GM18502 (cell line): Measurements from ENCODE around the gene CDH7.

Experiments used
- ATAC-seq: cut with Tn5 transposase; IDR thresholded peaks from one replicate; pipeline ENCODE4 v1.9.1; 2021; ENCODE audit warnings: mild to moderate bottlenecking; ENCODE audit not compliant: unreplicated experiment, poor library complexity

Gene CDH7, protein sequence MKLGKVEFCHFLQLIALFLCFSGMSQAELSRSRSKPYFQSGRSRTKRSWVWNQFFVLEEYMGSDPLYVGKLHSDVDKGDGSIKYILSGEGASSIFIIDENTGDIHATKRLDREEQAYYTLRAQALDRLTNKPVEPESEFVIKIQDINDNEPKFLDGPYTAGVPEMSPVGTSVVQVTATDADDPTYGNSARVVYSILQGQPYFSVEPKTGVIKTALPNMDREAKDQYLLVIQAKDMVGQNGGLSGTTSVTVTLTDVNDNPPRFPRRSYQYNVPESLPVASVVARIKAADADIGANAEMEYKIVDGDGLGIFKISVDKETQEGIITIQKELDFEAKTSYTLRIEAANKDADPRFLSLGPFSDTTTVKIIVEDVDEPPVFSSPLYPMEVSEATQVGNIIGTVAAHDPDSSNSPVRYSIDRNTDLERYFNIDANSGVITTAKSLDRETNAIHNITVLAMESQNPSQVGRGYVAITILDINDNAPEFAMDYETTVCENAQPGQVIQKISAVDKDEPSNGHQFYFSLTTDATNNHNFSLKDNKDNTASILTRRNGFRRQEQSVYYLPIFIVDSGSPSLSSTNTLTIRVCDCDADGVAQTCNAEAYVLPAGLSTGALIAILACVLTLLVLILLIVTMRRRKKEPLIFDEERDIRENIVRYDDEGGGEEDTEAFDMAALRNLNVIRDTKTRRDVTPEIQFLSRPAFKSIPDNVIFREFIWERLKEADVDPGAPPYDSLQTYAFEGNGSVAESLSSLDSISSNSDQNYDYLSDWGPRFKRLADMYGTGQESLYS

DNA sequence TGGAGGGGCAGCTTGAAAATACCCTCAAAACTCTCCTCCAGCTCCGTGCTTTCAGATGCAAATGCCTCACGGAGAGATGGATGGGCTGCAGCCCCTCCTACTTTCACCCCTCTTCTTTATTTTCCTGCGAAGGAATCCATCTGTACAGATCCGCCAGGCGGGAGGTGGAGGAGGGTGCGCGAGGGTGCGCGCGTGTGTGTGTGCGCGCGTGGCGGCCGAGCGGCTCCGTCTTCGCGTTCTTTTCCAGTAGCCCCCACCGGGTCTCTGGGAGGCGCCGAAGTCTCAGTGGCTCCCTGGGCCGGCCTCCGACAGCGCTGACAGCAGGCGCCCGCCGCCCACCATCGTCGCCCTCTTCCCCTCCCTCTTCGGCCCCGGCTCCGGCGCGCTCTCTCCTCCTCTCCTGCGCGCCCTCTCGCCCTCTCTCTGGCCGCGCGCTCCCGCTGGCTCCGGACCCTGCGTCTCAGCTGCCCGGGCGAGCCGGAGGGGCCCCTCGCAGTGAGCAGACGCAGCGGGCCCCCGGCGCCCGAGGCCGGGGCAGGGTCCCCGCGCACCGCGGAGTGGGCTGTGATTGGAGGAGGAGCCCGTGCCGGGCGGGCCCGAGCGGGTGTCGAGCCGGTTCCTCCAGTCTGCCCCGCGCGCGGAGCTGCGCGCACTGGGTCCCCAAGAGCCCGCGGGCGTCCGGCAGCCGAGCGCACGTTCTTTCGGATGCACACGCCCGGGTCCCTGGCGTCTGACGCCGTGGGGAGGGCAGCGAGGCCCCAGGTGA, at the start of gene CDH7:
TSS of gene CDH7 (plus strand) at position 624 of the 766 bp plus-strand sequence. CDS start 11,831 bp downstream, outside the sequence.
- ATAC-seq, result no peak

DNA sequence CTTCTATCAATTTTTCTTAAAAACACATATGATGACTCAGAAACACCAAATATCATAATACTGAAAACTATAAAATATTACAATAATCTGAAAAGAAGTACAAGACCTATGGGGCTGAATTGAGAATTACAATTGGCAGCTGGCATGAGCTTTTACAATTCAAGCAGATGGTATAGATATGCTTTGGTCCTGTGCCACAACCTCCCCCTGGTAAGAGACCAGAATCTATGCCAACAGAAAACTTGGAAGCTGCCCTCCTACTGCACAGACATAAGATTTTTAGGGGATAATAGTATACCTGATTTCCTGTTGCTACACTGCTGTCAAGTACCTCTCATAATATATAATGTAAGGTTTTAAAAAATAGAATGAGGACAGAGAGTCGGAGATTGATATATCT, 46.8 kb upstream of the CDH7 start:
- ATAC-seq, result no peak

DNA sequence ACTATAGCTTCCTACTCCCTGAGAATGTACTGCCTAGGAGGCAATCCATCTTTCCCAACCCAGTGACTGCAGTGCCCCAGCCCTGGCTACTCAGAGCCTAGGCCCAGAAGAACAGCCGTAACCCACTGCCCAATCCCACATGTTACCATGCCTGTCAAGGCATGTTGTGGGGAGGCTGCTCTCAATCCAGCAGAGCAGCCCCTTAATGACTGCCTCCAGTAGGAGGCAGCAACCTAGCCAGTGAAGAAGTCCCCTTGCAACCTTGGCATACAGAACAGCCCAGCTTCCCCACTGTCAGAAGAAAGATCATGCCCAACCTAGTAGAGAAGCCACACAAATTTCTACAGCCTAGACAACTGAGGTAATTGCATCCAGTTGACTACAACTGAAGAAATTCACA, 44.2 kb upstream of the CDH7 start:
- ATAC-seq, result no peak

DNA sequence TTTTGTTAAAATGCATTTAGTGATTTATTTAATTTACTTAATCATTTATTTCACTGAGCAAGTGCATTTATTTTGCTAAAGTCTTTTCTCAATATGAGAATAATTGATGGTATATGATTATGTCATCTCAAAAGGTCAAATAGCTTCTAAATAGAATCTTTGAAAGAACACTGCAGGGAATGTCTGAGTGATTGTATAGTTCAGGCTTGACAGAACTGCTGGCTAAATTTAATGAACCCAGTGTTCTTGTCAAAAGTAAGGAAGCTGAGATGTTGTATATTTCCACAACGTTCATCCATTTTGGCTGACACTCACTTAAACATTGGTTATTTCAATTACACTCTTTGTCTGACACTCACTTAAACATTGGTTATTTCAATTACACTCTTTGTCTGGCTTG, 39.3 kb upstream of the CDH7 start:
- no peak for ATAC-seq

DNA sequence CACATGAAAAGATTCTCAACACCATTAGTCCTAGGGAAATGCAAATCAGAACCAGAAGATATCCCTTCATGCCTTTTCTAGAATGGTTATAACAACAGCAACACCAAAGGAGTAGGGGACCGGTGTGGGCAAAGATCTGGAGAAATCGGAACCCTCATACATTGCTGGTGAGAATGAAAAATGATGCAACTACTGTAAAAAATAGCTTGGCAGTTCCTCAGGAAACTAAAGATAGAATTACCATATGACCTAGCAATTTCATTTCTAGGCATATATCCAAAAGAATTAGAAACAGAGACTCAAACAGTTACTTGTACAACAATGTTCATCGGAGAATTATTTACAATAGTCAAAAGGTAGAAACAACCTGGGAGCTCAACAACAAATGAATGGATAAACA, 29.2 kb upstream of the CDH7 start:
- no peak for ATAC-seq

DNA sequence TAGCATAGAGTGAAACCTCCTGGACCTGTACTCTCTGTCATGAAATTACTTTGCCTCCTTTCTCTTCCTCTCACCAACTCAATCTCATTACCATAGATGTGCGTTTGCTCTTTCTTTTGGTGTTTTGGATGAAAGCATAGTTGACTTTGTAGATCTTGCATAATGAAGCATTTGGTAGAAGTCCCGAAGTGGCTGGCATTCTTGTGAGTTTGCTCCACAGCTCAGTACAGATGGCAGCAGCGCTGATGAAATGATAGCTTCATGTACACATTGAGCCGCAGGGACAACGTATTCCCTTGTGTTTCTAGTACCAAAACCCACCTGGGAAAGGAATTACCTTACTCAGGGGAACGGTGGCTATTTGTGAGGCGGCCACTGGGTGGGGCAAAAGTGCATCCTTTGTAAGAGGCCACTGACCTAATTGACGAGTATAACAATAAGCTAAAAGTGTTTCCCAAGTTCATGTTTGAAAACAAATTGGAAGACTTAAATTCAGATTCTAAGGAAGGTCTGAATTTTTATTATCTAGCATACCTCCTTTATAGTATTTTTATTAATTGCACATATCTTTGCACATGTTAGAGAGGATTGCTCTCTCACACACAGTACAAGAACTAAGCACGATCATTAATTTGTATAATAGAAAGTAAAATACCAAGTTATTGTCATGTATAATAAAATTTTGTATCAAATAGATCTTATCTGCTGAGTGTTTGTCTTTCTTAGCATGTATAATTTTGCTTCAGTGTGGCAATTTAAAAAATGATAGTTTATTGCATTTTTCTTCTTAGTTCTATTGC, 25.4 kb upstream of the CDH7 start:
- ATAC-seq, result peak; percentile 55

DNA sequence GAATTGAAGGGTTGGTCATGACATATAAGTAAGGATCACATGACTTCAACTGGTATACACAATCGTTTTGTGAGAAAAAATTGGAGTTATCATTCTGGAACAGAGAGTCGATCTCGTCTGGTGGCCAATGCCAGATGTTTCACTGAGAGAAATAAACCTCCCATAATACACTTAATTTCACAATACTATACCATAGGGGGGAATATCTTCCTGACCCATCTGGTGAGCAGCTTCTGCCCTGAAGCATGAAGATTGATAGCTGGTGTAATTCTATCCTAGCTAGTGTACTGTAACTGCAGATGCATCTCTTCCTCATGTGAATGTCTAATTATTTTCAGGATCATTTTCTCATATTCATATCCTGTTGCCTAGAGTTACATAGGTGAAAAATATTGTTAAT, 15.7 kb upstream of the CDH7 start:
- no peak for ATAC-seq

DNA sequence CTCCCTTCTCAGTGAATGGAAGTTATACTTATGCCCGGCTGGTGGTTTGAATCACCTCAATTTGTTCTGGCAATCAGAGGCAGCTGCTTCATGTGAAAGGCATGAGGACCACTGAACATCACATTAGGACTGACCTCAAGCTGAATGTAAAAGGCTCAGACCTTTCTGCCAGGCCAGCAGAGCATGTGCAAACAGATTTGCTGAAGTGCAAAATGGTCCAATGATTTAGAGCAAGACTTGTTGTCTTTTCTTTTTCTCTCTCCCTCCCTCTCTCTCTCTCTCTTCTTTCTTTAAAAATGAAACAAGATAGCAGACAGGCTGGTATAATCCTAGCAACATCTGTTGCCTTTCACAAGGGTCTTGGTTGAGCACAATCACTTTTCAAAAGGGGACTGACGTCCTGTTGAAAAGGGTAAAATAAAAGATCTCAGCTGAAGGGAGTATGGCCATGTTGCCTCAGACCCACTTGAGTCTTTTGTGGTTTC, 13.3 kb upstream of the CDH7 start:
- no peak for ATAC-seq

DNA sequence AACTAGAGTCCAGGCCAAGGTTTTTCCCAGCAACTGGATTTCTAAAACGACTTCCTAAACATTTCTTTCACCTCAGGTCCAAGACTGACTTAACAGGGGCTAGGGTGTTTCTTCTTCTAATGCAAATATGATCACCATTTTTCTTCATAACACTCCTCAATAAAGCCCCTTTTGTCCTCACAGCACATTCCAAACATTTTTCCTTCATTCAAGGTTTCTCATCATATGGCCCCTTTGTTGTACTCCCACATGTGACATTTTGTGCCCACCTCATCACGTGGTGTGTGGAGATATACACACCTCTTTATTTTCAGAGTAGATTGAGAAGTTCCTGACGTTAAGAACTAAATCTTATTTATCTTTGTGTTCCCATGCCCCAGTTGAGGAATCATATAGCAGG, 3.9 kb upstream of the CDH7 start:
- ATAC-seq, result no peak

DNA sequence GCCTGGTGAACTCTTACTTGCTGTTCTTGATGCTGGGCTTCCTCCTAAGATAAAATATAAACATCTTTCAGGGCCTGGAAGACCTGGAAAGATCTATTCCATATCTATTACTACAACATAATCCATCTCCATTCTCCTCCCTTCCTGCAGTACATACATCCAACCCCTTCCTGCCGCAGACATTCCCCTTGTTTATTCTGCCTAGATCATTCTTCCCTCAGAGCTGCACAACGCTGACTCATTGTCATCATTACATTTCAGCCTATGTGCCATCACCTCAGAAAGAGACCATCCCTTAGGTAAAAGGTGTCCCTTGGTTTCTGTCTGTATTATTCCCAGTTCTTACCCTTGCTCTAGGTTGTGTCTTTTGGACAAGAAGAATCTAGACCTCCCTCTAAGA, 2.5 kb upstream of the CDH7 start:
- no peak for ATAC-seq

DNA sequence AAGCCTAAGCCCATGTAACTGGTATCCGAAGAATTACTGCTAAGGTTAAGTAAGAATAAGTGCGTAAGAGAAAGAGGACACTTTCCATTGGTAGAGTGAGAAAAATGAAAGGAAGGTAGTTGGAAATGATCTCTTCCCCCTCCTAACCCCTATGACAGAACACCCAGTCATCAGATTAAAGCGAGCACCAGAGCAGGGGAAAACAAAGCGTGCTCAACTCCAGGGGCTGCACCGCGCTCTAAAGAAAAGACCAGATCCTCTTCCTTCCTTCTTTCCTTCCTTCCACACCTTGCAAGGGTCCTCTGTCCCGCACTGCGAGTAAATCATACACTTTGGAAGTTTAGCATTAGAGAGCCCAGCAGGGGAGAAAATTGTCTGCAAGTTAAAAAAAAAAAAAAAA, 971 bp upstream of the CDH7 start:
- no peak for ATAC-seq

DNA sequence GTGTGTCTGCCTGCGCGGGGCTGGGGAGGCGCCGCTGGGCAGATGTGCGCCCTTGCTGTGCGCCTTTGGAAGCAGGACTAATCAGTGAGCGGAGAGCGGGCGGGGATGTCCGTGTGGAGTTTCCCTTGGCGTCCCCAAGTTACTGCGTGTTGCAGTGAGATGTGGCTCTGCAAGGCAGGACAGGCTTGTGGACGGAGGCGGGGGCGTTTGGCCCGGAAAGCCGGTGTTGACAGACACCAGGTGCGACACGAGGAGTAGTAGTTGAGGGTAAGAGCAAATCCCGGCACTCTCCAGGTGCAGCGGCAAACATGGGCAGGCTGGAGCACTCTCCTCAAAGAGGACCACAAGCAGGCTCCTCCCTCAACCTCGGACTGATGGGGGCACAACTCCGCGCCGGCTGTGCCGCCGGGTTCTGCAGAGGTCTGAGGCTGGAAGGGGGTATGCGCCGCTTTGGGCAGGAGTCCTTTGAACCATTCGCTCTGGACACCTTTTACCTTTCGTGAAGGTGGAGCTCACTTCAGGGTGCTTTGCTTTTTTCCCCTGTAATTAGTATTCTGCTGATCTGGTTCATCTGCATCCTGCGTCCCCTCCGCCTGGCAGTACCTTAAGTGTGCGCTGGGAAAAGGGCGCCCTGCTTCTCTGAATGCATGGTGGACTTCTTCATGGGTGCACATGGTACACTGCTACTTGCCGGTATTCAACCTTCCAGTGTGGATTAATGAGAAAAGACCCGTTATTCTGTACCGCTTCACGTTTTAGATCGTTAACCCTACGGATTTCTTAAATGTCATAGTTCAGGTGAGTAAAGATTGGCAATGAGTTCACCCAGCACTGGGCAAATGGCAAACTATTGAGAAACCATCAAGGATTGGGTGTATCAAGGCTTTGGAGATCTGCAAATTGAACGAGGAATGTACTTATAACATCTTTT, 608 bp downstream of the CDH7 start:
- no peak for ATAC-seq

DNA sequence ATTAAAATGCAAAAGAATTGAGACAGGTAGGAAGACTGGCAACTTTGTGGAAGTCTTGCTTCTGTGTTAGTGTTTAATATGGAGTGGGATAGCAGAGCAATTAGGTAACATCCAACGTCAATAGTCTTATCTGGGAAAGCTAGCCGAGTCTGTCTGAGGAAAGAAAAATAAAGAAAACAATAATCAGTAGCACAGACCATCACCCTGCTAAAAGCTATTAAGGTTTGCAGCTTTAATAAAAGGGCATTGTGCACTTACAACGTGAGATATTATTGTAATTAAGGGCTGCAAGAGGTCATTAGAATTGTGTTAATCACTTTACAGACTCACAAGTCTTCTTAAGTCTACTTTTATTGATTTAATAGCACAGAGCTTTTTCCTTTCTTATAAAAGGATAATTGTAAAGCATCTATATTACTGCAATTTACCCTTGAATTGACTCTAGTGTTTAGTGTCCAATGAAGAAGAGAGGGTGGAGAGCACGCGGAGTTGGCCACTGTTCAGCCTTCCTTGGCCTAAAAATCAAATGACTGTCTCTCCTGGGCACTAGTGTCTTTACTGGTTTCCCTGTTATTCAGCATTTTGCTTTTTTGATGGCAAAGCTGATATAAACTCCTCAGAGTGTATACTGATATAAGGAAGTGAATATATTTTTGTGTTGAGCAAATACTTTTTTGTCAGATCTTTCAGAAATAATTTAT, 2.0 kb downstream of the CDH7 start:
- no peak for ATAC-seq

DNA sequence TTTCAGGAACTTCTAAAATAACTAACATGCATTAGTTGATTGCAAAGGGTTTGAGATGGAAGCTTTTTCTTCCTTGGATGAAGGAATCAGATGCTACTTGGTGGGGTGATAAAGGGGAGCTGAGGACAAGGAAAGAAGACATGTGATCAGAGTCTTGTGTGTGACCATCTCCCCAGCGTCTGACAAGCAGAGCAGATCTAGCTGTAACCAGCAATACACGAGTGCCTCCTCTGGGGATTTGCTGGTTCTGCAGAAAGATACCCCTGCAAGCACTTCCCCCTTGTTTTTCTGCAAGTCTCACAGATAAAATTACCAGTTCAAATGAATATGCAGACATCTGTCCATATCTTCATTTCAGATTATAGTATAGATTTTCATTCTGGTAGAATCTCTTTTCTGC, 2.7 kb downstream of the CDH7 start:
- peak; percentile 77 for ATAC-seq

DNA sequence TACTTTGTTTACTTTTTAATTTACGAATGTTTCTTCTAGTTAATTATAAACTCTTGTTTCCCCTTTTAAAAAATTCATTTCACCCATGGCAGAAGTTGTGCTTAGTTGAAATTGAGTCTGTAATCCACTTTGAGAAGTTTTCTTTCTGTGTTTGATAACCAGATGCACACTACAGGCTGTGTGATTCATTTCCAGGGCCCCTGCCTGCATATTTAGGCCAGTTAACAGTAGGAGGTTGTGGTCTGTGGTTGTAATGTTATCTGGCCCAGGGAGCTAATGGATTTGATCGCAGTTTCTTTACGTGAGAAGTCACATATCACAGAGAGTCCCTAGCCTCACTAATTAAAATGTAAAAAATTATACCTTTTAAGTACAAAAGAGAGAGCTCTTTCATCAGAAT, 3.3 kb downstream of the CDH7 start:
- no peak for ATAC-seq

DNA sequence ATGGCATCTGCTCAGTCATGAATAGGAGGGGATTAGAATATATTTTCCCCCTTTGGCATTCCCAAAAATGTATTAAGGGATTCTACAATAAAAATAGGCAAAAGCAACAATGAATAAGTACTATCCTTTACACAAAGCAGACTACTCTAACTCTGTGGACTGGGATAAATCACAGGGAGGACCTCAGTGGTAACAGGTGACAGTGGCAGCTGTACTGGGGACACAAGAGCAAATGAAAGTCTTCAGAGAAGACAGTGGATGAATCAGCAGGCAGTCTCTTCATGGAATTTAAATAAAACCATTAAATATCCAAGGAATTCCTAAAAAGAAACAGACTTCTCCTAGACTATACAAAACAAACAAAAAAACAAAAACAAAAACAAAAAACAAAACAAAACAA, 4.8 kb downstream of the CDH7 start:
- ATAC-seq, result no peak

DNA sequence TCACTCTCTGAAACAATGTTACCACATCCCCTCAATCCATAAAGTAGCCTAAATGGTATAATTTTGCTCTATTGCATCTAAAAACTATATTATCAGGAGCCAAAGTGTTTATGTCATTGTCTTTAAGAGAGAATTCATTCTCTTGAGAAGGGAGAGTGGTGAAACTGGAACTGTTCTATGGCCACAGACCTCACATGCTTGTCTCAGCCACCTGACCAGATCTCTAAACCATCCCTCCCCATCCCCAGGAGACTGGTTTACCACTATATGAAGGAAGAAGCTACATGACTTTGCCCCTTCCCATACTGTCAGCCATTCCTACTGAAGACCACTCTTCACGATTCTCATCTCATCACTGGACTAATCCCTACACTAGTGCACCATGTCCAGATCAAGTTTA, 9.6 kb downstream of the CDH7 start:
- no peak for ATAC-seq

DNA sequence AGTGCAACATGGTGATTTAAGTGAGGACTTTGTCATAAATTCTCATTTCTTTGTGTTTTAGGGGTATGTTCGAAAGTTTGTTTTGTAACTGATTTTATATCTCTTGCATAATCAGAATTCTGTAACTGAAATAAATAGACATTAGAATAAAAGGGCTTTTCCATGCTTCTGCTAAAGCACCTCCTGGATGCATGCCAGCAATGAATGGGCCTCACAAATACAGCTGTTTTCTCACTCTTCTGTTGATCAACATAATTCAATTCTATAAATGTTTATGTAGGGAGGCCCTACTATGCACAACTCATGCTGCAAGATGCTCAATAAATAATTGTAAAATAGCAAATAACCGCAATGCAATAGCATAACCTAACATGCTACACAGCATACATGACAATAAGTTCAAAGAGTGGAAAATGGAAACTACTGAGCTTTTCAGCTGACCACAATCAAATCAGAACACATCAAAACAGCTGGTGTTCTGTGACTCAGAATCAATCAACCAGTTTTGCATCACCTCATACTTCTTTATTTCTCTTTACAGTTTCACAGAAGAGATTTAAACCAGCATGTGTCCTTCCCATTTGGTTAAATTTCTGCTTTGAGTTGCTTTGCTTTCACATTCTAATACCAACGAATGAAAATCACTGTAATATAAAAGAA, 11.0 kb downstream of the CDH7 start:
- no peak for ATAC-seq
